HEK293T (cell line): Measurements from ENCODE around the gene TBC1D22A.

Experiments
- CTCF ChIA-PET: fragments of 350-600 bp; formaldehyde crosslinking; extraction: SDS; loops from one replicate; lab custom pipeline; 2021; ENCODE audit warnings: antibody characterized with exemption, inconsistent platforms; lab: Yijun Ruan, JAX
- POLR2A ChIA-PET: fragments of 350-600 bp; formaldehyde crosslinking; extraction: SDS; loops from one replicate; lab custom pipeline; 2020; ENCODE audit warnings: antibody characterized with exemption, inconsistent platforms; lab: Yijun Ruan, JAX
- DNase-seq: peaks from one replicate; pipeline ENCODE4 v3.0.0; 2012; ENCODE audit warnings: mixed read lengths; ENCODE audit errors: extremely low spot score
- ARNT ChIP-seq: fragments of 450-650 bp; IDR thresholded peaks from 2 replicates; pipeline ENCODE4 v1.6.1; 2017; ENCODE audit warnings: mild to moderate bottlenecking
- BHLHE40 ChIP-seq: fragments of 450-650 bp; IDR thresholded peaks from 2 replicates; pipeline ENCODE4 v1.6.1; 2016; ENCODE audit warnings: mild to moderate bottlenecking, moderate library complexity, borderline replicate concordance
- CTBP1 ChIP-seq: fragments of 450-650 bp; IDR thresholded peaks from 2 replicates; pipeline ENCODE4 v1.6.1; 2016; ENCODE audit warnings: borderline replicate concordance
- ELF4 ChIP-seq: fragments of 450-650 bp; IDR thresholded peaks from 2 replicates; pipeline ENCODE4 v1.6.1; 2017; ENCODE audit warnings: antibody characterized with exemption
- FOXA1 ChIP-seq: fragments of 450-650 bp; IDR thresholded peaks from 2 replicates; pipeline ENCODE4 v1.6.1; 2016; ENCODE audit warnings: mild to moderate bottlenecking
- FOXK2 ChIP-seq: fragments of 450-650 bp; IDR thresholded peaks from 2 replicates; pipeline ENCODE4 v1.6.1; 2016; ENCODE audit warnings: mild to moderate bottlenecking
- FOXM1 ChIP-seq: fragments of 450-650 bp; IDR thresholded peaks from 2 replicates; pipeline ENCODE4 v1.6.1; 2017; ENCODE audit warnings: mild to moderate bottlenecking, borderline replicate concordance
- HDGF ChIP-seq: fragments of 450-650 bp; IDR thresholded peaks from 2 replicates; pipeline ENCODE4 v1.6.1; 2017; ENCODE audit warnings: antibody characterized with exemption, borderline replicate concordance
- L3MBTL2 ChIP-seq: fragments of 450-650 bp; conservative IDR thresholded peaks from 2 replicates; pipeline ENCODE4 v1.6.1; 2016; ENCODE audit warnings: mild to moderate bottlenecking
- LEF1 ChIP-seq: fragments of 450-650 bp; IDR thresholded peaks from 2 replicates; pipeline ENCODE4 v1.6.1; 2017; ENCODE audit warnings: mild to moderate bottlenecking, borderline replicate concordance
- NFRKB ChIP-seq: fragments of 450-650 bp; IDR thresholded peaks from 2 replicates; pipeline ENCODE4 v1.6.1; 2016; ENCODE audit warnings: mild to moderate bottlenecking, moderate library complexity
- PKNOX1 ChIP-seq: fragments of 450-650 bp; IDR thresholded peaks from 2 replicates; pipeline ENCODE4 v1.6.1; 2016
- SP1 ChIP-seq: fragments of 450-650 bp; IDR thresholded peaks from 2 replicates; pipeline ENCODE4 v1.6.1; 2017
- SUZ12 ChIP-seq: fragments of 450-650 bp; IDR thresholded peaks from 2 replicates; pipeline ENCODE4 v1.6.1; 2016; ENCODE audit warnings: mild to moderate bottlenecking
- TARDBP ChIP-seq: fragments of 450-650 bp; IDR thresholded peaks from 2 replicates; pipeline ENCODE4 v1.6.1; 2016
- ZNF384 ChIP-seq: fragments of 450-650 bp; IDR thresholded peaks from 2 replicates; pipeline ENCODE4 v1.6.1; 2016

TBC1D22A gene

GRCh38 chr22:47002692-47003091, 240.2 kb downstream of the TBC1D22A start:
- no peak for DNase-seq
- ChIA-PET POLR2A (no interaction called here), CTCF (interaction anchor here (0.5 kb wide), 1 partner anchor 555 kb away, joined by 3 read pairs; no protein-coding TSS in a partner anchor)
- TF ChIP-seq FOXM1 (no peak), PKNOX1 (no peak), BHLHE40 (no peak), L3MBTL2 (no peak), HDGF (no peak), NFRKB (no peak), CTBP1 (no peak), FOXA1 (no peak), TARDBP (no peak), SP1 (no peak), ARNT (no peak), ZNF384 (no peak), SUZ12 (no peak), ELF4 (no peak), FOXK2 (no peak), LEF1 (no peak)

GRCh38 chr22:47005506-47006408, 243.3 kb downstream of the TBC1D22A start:
- DNase-seq, result no peak
- ChIA-PET CTCF (no interaction called here), POLR2A (no interaction called here)
- TF ChIP-seq FOXA1 (no peak), SUZ12 (no peak), FOXK2 (no peak), FOXM1 (no peak), TARDBP (no peak), LEF1 (no peak), CTBP1 (no peak), ELF4 (no peak), HDGF (no peak), NFRKB (no peak), PKNOX1 (no peak), L3MBTL2 (no peak), BHLHE40 (no peak), ARNT (no peak), SP1 (no peak), ZNF384 (no peak)

GRCh38 chr22:47006433-47006832, 244.0 kb downstream of the TBC1D22A start:
- CTCF ChIA-PET, result no interaction called here

GRCh38 chr22:47006869-47007268, 244.4 kb downstream of the TBC1D22A start:
- no peak for DNase-seq
- ChIA-PET CTCF (no interaction called here), POLR2A (no interaction called here)
- TF ChIP-seq FOXM1 (no peak), TARDBP (no peak), ARNT (no peak)

More at GRCh38 chr22:47006433-47006832, 244.0 kb downstream of the TBC1D22A start:
- POLR2A ChIA-PET, result no interaction called here
- DNase-seq, result no peak
- TF ChIP-seq PKNOX1 (no peak), TARDBP (no peak)

GRCh38 chr22:47007496-47007895, 245.0 kb downstream of the TBC1D22A start:
- TF ChIP-seq FOXM1 (no peak), PKNOX1 (no peak), SUZ12 (no peak), CTBP1 (no peak), L3MBTL2 (no peak), SP1 (no peak), FOXA1 (no peak), NFRKB (no peak), ELF4 (no peak), ARNT (no peak)
- ChIA-PET POLR2A (no interaction called here), CTCF (no interaction called here)
- DNase-seq, result no peak

- CTCF ChIA-PET, result no interaction called here
- TF ChIP-seq ARNT (no peak), L3MBTL2 (no peak), FOXK2 (no peak), ZNF384 (no peak), FOXM1 (no peak), NFRKB (no peak)
- DNase-seq, result no peak
- POLR2A ChIA-PET, result no interaction called here
These were observed 245.9 kb downstream of the TBC1D22A start for GRCh38 chr22:47008208-47008885.
